GM19240 (cell line): ENCODE measurements around the gene PNPLA4.

Experiments
- DNase-seq: peaks from one replicate; pipeline ENCODE4 v3.0.0; 2011; ENCODE audit warnings: low spot score; ENCODE audit not compliant: insufficient read length

The PNPLA4 gene

GRCh38 chrX:7927259-7928167 lies at the start of gene PNPLA4:
Gene PNPLA4, minus strand, starts transcription at chrX:7927413. Its CDS starts 1,294 bp downstream, at chrX:7926119.
- peak; percentile 33 for DNase-seq

- DNase-seq: no peak
Measured at GRCh38 chrX:7972586-7972985, 45.4 kb upstream of the PNPLA4 start.

GRCh38 chrX:7970428-7970827 lies 43.2 kb upstream of the PNPLA4 start:
- no peak for DNase-seq

- no peak for DNase-seq
Measured at GRCh38 chrX:7965436-7965835, 38.2 kb upstream of the PNPLA4 start.

- no peak for DNase-seq
Measured at GRCh38 chrX:7960246-7960645, 33.0 kb upstream of the PNPLA4 start.

GRCh38 chrX:7953446-7953845 lies 26.2 kb upstream of the PNPLA4 start:
- no peak for DNase-seq

GRCh38 chrX:7950865-7951264 lies 23.7 kb upstream of the PNPLA4 start:
- DNase-seq: no peak

- no peak for DNase-seq
Measured at GRCh38 chrX:7948483-7948882, 21.3 kb upstream of the PNPLA4 start.

- no peak for DNase-seq
Measured at GRCh38 chrX:7946960-7947359, 19.7 kb upstream of the PNPLA4 start.

GRCh38 chrX:7943600-7944245 lies 16.5 kb upstream of the PNPLA4 start:
- DNase-seq: no peak

GRCh38 chrX:7941390-7942042 lies 14.3 kb upstream of the PNPLA4 start:
- no peak for DNase-seq

GRCh38 chrX:7934026-7934425 lies 6.8 kb upstream of the PNPLA4 start:
- DNase-seq: no peak

GRCh38 chrX:7926914-7927258 lies 327 bp downstream of the PNPLA4 start:
- no peak for DNase-seq

- DNase-seq: no peak
Measured at GRCh38 chrX:7926501-7926900, 712 bp downstream of the PNPLA4 start.

GRCh38 chrX:7925867-7926472 lies 1.2 kb downstream of the PNPLA4 start:
- DNase-seq: peak; percentile 19

- DNase-seq: no peak
Measured at GRCh38 chrX:7921750-7922149, 5.5 kb downstream of the PNPLA4 start.

- DNase-seq: no peak
Measured at GRCh38 chrX:7908821-7909220, 18.4 kb downstream of the PNPLA4 start.

GRCh38 chrX:7904562-7904961 lies 22.7 kb downstream of the PNPLA4 start:
- DNase-seq: no peak

- DNase-seq: no peak
Measured at GRCh38 chrX:7891928-7892327, 35.3 kb downstream of the PNPLA4 start.

- no peak for DNase-seq
Measured at GRCh38 chrX:7889680-7890079, 37.5 kb downstream of the PNPLA4 start.

GRCh38 chrX:7889135-7889534 lies 38.1 kb downstream of the PNPLA4 start:
- DNase-seq: no peak

GRCh38 chrX:7876957-7877356 lies 50.3 kb downstream of the PNPLA4 start:
- no peak for DNase-seq
